Erythroblast (primary cell): ENCODE results near the gene CENPH.

ENCODE experiments used
- GATA1 ChIP-seq: IDR thresholded peaks from 2 replicates; pipeline ENCODE4 v1.6.1; 2011; ENCODE audit warnings: low read depth, mild to moderate bottlenecking, control low read depth, low read length, moderate library complexity
- POLR2A ChIP-seq: IDR thresholded peaks from 2 replicates; pipeline ENCODE4 v1.6.1; 2011; ENCODE audit warnings: mild to moderate bottlenecking, low read length

DNA sequence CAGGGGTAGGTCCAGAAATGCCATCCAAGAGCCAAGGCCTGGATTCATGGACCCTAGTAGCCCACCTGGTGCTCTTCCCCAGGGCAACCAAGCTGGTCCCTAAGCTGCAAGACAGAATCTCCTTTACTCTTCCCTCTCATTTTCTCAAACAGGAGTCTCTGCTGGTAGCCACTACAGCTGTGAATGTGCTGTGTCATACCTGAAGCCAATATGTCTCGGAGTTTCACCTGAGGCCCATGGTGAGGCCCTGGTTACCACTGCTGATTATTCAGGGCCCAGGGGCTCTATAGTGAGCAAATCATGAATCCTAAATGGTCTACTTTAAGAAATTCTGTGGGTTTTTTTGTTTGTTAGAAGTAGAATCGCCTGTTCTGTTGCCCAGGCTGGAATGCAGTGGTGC, 61.2 kb downstream of the CENPH start:
- TF ChIP-seq POLR2A (no peak), GATA1 (no peak)
